Testis (tissue), 3 donors: ENCODE measurements around the gene NUDT14. TPM values are rescaled to one million over a fixed set of nuclear protein-coding genes. Genes with fewer than 3 reads are reported as not detected.

Experiments used
- DNase-seq: peaks from one replicate; pipeline ENCODE4 v3.0.0-alpha.2; 2019
- H3K27ac ChIP-seq, 2 donors: fragments of 200-600 bp; sonication (generic); one replicate each; pipeline ENCODE4 v1.5.1; 2019
- H3K27me3 ChIP-seq: fragments of 200-600 bp; sonication (generic); one replicate; pipeline ENCODE4 v1.5.1; 2019
- H3K36me3 ChIP-seq: fragments of 200-600 bp; sonication (generic); one replicate; pipeline ENCODE4 v1.5.1; 2017; ENCODE audit warnings: low read depth; ENCODE audit errors: missing control alignments
- H3K4me1 ChIP-seq: fragments of 200-600 bp; sonication (generic); one replicate; pipeline ENCODE4 v1.5.1; 2019
- H3K4me3 ChIP-seq, 2 donors: fragments of 200-600 bp; sonication (generic); one replicate each; pipeline ENCODE4 v1.5.1; 2017 to 2019
- H3K9me3 ChIP-seq: fragments of 200-600 bp; sonication (generic); one replicate; pipeline ENCODE4 v1.5.1; 2017
- POLR2A ChIP-seq: fragments of 450-650 bp; IDR thresholded peaks from one replicate; pipeline ENCODE4 v1.6.1; 2017; ENCODE audit warnings: antibody characterized with exemption, mild to moderate bottlenecking, moderate library complexity
- WGBS, 2 donors: methylation state at CpG; one replicate each; pipeline ENCODE4 v1.1.5; 2018; 5-methylcytosine and 5-hydroxymethylcytosine counted together
- intact Hi-C: fragments of 100-400 bp; cut with DNase I; formaldehyde crosslinking; loops from one replicate; pipeline ENCODE4 v1.15.1; 2023; ENCODE audit warnings: low total_unique reads
- polyA plus RNA-seq: library from polyadenylated mRNA; stranded (reverse); fragments of 350-450 nt; fragmentation: Illumina TruSeq; extraction: RNeasy Lipid Tissue Mini Kit (QIAGEN cat#74804); gene quantifications from one replicate; pipeline ENCODE4 v1.2.3, GENCODE V29; 2014; ENCODE audit warnings: low read depth, low replicate concordance; ENCODE audit not compliant: insufficient read depth
- total RNA-seq, 2 donors: library from RNA; depleted of rRNA; stranded (reverse); fragments of >200 nt; gene quantifications; one replicate each; pipeline ENCODE4 v1.2.3, GENCODE V29; 2016
- TF ChIP-seq, protein P1 (sequence below), 3 experiments: fragments of 450-650 bp in 2 of 3; fragments of 200-600 bp in 1 of 3; sonication (generic) in 1 of 3; IDR thresholded peaks; one replicate each; pipeline ENCODE4 v1.5.1; 2016 to 2019; ENCODE audit warnings: antibody characterized with exemption in 3 of 3, mild to moderate bottlenecking in 2 of 3, moderate library complexity in 1 of 3

Gene NUDT14
- total and polyA plus RNA-seq, 3 donors from 2014 or later: 22.0 to 40.0 (median 28.1) TPM

DNA sequence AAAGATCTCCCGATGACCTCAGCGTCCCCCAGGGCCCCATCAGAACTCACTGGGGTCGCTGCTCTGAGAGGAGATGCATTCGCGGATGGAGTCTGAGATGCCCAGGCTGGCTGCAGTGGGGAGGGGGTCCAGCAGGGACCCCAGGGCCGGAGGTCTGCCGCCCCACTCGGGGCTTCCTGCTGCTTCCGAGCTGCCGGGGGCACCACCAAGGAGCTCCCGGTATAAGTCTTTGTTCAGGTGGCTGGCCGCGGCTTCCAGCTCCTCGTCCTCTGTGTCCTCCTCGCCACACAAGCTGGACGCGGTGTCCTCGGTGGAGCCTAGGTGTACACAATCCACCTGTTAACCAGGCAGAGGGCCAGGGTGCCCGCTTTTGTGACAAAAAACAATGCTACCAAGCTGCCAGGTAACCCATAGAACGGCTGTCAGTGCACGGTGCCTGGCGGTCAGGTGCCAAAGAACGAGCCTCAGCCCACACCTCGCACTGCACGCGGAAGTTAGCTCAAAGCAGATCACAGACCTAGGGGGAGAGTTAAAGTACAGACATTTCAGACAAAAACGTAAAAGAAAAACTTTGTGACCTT, 40.6 kb upstream of the NUDT14 start:
- Histone ChIP-seq H3K9me3 (no peaks in the 10 kb centered on the region), H3K36me3 (no peaks in the 10 kb centered on the region), H3K27ac (no peak overlapping the region), H3K4me3 (no peak overlapping the region), H3K4me1 (no peaks in the 10 kb centered on the region), H3K27me3 (no peaks in the 10 kb centered on the region)
- intact Hi-C loops: no loop called here
- DNase-seq: no peak
- 87 to 90% methylated on average over 12 to 27 of the region's 27 CpGs for WGBS, 2 donors
- TF ChIP-seq, protein P1, sequence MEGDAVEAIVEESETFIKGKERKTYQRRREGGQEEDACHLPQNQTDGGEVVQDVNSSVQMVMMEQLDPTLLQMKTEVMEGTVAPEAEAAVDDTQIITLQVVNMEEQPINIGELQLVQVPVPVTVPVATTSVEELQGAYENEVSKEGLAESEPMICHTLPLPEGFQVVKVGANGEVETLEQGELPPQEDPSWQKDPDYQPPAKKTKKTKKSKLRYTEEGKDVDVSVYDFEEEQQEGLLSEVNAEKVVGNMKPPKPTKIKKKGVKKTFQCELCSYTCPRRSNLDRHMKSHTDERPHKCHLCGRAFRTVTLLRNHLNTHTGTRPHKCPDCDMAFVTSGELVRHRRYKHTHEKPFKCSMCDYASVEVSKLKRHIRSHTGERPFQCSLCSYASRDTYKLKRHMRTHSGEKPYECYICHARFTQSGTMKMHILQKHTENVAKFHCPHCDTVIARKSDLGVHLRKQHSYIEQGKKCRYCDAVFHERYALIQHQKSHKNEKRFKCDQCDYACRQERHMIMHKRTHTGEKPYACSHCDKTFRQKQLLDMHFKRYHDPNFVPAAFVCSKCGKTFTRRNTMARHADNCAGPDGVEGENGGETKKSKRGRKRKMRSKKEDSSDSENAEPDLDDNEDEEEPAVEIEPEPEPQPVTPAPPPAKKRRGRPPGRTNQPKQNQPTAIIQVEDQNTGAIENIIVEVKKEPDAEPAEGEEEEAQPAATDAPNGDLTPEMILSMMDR (IDR thresholded peaks at IDR 0.05): no peak
- no peak for TF ChIP-seq POLR2A

DNA sequence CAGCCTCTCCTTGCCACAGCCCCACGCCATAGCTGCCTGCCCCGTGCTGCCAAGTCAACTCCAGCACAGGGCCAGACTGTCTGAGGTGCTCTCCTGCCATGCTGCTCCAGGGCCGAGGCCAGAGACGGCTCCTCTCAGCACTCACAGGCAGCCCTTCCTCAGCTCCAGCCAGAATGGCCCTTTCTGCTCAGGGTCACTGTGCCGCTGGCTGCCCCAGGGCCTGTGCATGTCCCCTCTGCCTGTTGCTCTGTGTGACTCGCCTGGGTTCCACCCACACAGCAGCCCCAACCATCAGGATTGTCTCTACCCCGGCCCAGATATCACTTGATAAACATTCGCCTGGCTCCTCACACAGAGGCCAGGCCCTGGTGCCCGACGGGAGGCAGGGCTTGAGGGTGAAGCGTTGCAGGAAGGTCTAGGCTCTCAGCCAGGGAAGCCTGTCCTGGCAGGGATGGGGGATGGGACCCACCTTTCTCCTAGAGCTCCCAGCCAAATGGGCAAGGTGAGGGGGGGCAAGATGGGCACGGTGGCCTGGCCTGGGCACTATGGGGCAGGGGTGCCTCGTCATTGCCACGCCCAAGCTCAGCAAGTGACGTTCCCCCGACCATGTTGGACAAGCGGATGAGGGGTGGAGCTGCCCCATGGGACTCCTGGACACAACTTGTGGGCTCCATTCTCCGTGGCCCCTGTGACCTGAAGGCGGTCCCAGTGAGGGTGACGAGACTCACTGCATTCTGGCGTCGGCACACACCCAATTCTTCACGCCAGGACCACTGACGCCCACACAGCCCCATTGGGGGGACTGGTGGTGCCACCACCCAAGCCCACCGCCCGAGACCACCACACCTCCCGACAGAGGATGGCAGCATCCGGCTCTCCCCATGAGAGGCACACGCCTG, 39.8 kb upstream of the NUDT14 start:
- no peak overlapping the region for H3K27ac ChIP-seq
- no peaks in the 10 kb centered on the region for H3K27me3 ChIP-seq
- no peaks in the 10 kb centered on the region for H3K9me3 ChIP-seq
- DNase-seq: no peak
- 91 to 100% methylated on average over 2 to 29 of the region's 29 CpGs for WGBS, 2 donors
- H3K36me3 ChIP-seq: no peaks in the 10 kb centered on the region
- no peaks in the 10 kb centered on the region for H3K4me1 ChIP-seq
- intact Hi-C loops: no loop called here
- TF ChIP-seq, protein P1 (IDR thresholded peaks at IDR 0.05): no peak
- no peak for TF ChIP-seq POLR2A
- no peak overlapping the region for H3K4me3 ChIP-seq

DNA sequence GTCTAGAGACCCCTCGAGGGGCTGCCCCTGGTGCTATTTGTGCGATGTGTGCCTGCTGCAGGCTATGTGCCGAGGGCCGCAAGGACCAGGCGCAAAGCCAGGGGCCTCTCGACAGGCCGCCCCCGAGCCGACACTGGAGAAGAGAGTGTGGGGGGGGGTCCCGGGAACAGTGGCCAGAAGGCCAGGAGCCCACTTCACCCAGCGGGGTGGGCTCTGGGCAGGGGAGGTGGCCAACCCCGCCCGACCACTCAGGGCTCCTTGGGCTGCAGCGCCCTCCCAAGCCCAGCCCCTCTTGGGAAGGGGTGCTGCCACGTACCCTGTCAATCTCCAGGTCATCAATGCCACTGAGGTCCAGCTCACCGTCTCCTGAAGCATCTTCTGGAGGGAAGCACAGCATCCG, 38.6 kb upstream of the NUDT14 start:
- no peak overlapping the region for H3K27ac ChIP-seq
- TF ChIP-seq POLR2A: no peak
- TF ChIP-seq, protein P1 (IDR thresholded peaks at IDR 0.05): no peak
- DNase-seq: no peak
- 97 to 98% methylated on average over 9 to 17 of the region's 17 CpGs for WGBS, 2 donors
- no peaks in the 10 kb centered on the region for H3K4me1 ChIP-seq
- no peak overlapping the region for H3K4me3 ChIP-seq
- intact Hi-C loops: no loop called here
- no peaks in the 10 kb centered on the region for H3K36me3 ChIP-seq
- H3K27me3 ChIP-seq: no peaks in the 10 kb centered on the region
- H3K9me3 ChIP-seq: no peaks in the 10 kb centered on the region

DNA sequence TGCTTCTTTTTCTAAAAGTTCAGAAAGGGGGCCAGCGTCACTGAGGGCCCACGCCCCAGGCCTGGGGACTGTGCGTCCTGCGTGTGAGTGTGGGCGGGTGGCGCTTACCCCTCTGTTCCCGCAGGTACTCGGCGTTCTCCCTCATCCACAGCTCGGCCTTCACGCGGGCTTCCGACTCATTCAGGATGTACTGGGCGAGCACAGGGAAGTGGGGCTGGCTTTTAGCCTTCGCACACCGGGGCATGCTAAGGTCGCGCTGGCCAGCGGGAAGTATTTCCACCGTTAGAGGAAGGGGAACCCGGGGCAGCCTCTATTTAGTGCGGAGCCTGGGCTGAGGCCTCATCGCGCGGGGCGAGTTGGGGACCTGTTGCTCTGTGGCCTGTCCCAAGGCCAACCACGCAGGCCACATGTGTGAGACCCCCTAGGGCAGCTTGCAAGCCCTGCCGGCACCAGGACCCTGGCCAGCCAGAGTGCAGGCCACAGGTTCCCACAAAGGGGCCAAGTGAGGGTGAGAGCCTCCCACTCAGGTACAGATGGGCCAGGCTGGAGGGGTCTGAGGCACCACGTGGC, 38.0 kb upstream of the NUDT14 start:
- no peak for DNase-seq
- no peaks in the 10 kb centered on the region for H3K27me3 ChIP-seq
- H3K4me1 ChIP-seq: no peaks in the 10 kb centered on the region
- no peak overlapping the region for H3K4me3 ChIP-seq
- no peak for TF ChIP-seq POLR2A
- TF ChIP-seq, protein P1 (IDR thresholded peaks at IDR 0.05): no peak
- no peaks in the 10 kb centered on the region for H3K36me3 ChIP-seq
- intact Hi-C loops: no loop called here
- no peak overlapping the region for H3K27ac ChIP-seq
- WGBS, 2 donors: 93 to 96% methylated on average over 16 to 29 of the region's 29 CpGs
- no peaks in the 10 kb centered on the region for H3K9me3 ChIP-seq
